H9 (cell line): ENCODE data around the gene MED13L. TPM values are rescaled to one million over a fixed set of nuclear protein-coding genes. Genes with fewer than 3 reads are reported as not detected.
A peak's percentile ranks its signal among the peaks of the same experiment; 100 is the strongest.

Source experiments
- DNase-seq: peaks from one replicate; pipeline ENCODE4 v3.0.0-alpha.2; 2017
- H2AFZ ChIP-seq: one replicate; pipeline ENCODE4 v1.6.1; 2013; ENCODE audit warnings: mild to moderate bottlenecking, low read length, control low read depth, moderate library complexity
- H2AK5ac ChIP-seq: 2 replicates; pipeline ENCODE4 v1.6.1; 2013; ENCODE audit warnings: low read length, control low read depth, mixed read lengths; ENCODE audit not compliant: insufficient read length
- H2BK120ac ChIP-seq: one replicate; pipeline ENCODE4 v1.6.1; 2013; ENCODE audit warnings: low read depth, mild to moderate bottlenecking, low read length, control low read depth, inconsistent platforms; ENCODE audit not compliant: poor library complexity, severe bottlenecking
- H2BK12ac ChIP-seq: 2 replicates; pipeline ENCODE4 v1.6.1; 2013; ENCODE audit warnings: low read length, control low read depth, mixed read lengths, low read depth; ENCODE audit not compliant: insufficient read length
- H2BK15ac ChIP-seq: 2 replicates; pipeline ENCODE4 v1.6.1; 2013; ENCODE audit warnings: low read depth, low read length, control low read depth
- H2BK20ac ChIP-seq: one replicate; pipeline ENCODE4 v1.6.1; 2013; ENCODE audit warnings: low read depth, mild to moderate bottlenecking, low read length, control low read depth, inconsistent platforms; ENCODE audit not compliant: poor library complexity, severe bottlenecking
- H2BK5ac ChIP-seq: 2 replicates; pipeline ENCODE4 v1.6.1; 2013; ENCODE audit warnings: low read length, control low read depth, mixed read lengths; ENCODE audit not compliant: insufficient read length
- H3K14ac ChIP-seq: 2 replicates; pipeline ENCODE4 v1.6.1; 2013; ENCODE audit warnings: low read length, control low read depth; ENCODE audit not compliant: insufficient read depth
- H3K18ac ChIP-seq: 2 replicates; pipeline ENCODE4 v1.6.1; 2013; ENCODE audit warnings: low read depth, mild to moderate bottlenecking, mixed read lengths, low read length, control low read depth; ENCODE audit not compliant: insufficient read length
- H3K23ac ChIP-seq: 2 replicates; pipeline ENCODE4 v1.6.1; 2013; ENCODE audit warnings: low read length, control low read depth, mixed read lengths, low read depth; ENCODE audit not compliant: insufficient read length
- H3K23me2 ChIP-seq: 2 replicates; pipeline ENCODE4 v1.6.1; 2013; ENCODE audit warnings: low read depth, mild to moderate bottlenecking, mixed read lengths, low read length, control low read depth; ENCODE audit not compliant: insufficient read length, poor library complexity, severe bottlenecking
- H3K27ac ChIP-seq: 2 replicates; pipeline ENCODE4 v1.5.1; 2013; ENCODE audit warnings: low read length, control low read depth, mixed read lengths, low read depth; ENCODE audit not compliant: insufficient read length
- H3K27me3 ChIP-seq: 2 replicates; pipeline ENCODE4 v1.6.1; 2013; ENCODE audit warnings: low read length, control low read depth, inconsistent platforms; ENCODE audit not compliant: insufficient read depth
- H3K4ac ChIP-seq: 2 replicates; pipeline ENCODE4 v1.6.1; 2013; ENCODE audit warnings: low read depth, mild to moderate bottlenecking, control low read depth, inconsistent platforms, low read length, moderate library complexity
- H3K4me1 ChIP-seq: 2 replicates; pipeline ENCODE4 v1.6.1; 2013; ENCODE audit warnings: low read length, control low read depth, inconsistent platforms; ENCODE audit not compliant: insufficient read depth
- H3K4me2 ChIP-seq: 2 replicates; pipeline ENCODE4 v1.6.1; 2013; ENCODE audit warnings: low read length, control low read depth, mixed read lengths; ENCODE audit not compliant: insufficient read length, insufficient read depth
- H3K56ac ChIP-seq: 2 replicates; pipeline ENCODE4 v1.6.1; 2013; ENCODE audit warnings: low read depth, mild to moderate bottlenecking, mixed read lengths, low read length, control low read depth; ENCODE audit not compliant: insufficient read length
- H3K79me1 ChIP-seq: 2 replicates; pipeline ENCODE4 v1.6.1; 2013; ENCODE audit warnings: low read depth, mild to moderate bottlenecking, moderate library complexity, low read length, control low read depth, inconsistent platforms; ENCODE audit not compliant: insufficient read depth, poor library complexity, severe bottlenecking
- H3K79me2 ChIP-seq: 2 replicates; pipeline ENCODE4 v1.6.1; 2013; ENCODE audit warnings: low read length, control low read depth, inconsistent platforms; ENCODE audit not compliant: insufficient read depth
- H3K9ac ChIP-seq: 2 replicates; pipeline ENCODE4 v1.6.1; 2013; ENCODE audit warnings: low read length, control low read depth, mixed read lengths; ENCODE audit not compliant: insufficient read length; ENCODE audit errors: extremely low read depth
- H3K9me3 ChIP-seq: one replicate; pipeline ENCODE4 v1.6.1; 2013; ENCODE audit warnings: low read depth, low read length, inconsistent platforms; ENCODE audit not compliant: control insufficient read depth
- H3T11ph ChIP-seq: one replicate; pipeline ENCODE4 v1.6.1; 2013; ENCODE audit warnings: mild to moderate bottlenecking, low read length, control low read depth, inconsistent platforms
- H4K20me1 ChIP-seq: one replicate; pipeline ENCODE4 v1.6.1; 2013; ENCODE audit not compliant: control insufficient read depth, insufficient read length, insufficient read depth
- H4K5ac ChIP-seq: 2 replicates; pipeline ENCODE4 v1.6.1; 2013; ENCODE audit warnings: low read depth, mild to moderate bottlenecking, mixed read lengths, low read length, control low read depth; ENCODE audit not compliant: insufficient read length
- H4K8ac ChIP-seq: replicated peaks from 2 replicates; pipeline ENCODE4 v1.6.1; 2013; ENCODE audit warnings: low read length, control low read depth, mixed read lengths, low read depth; ENCODE audit not compliant: insufficient read length
- H4K91ac ChIP-seq: 2 replicates; pipeline ENCODE4 v1.6.1; 2013; ENCODE audit warnings: low read depth, mild to moderate bottlenecking, moderate library complexity, mixed read lengths, low read length, control low read depth; ENCODE audit not compliant: insufficient read length
- H3K27ac Mint-ChIP-seq, 3 experiments: 2 replicates in 2 of 3; 3 replicates in 1 of 3; pipeline ENCODE4 v1.8.0; 2020 to 2021; ENCODE audit warnings: mixed read lengths in 3 of 3, mild to moderate bottlenecking in 1 of 3, moderate library complexity in 1 of 3
- H3K27me3 Mint-ChIP-seq: 2 replicates; pipeline ENCODE4 v1.8.0; 2021; ENCODE audit warnings: low read depth, mild to moderate bottlenecking, moderate library complexity, mixed read lengths
- H3K36me3 Mint-ChIP-seq, 3 experiments: 2 replicates in 2 of 3; 3 replicates in 1 of 3; pipeline ENCODE4 v1.8.0; 2020 to 2021; ENCODE audit warnings: low read depth in 3 of 3, mixed read lengths in 3 of 3; ENCODE audit not compliant: insufficient read depth in 1 of 3
- H3K4me1 Mint-ChIP-seq, 2 experiments: 2 replicates each; pipeline ENCODE4 v1.8.0; 2020; ENCODE audit warnings: mixed read lengths in 2 of 2
- H3K4me3 Mint-ChIP-seq, 2 experiments: 2 replicates in 1 of 2; 3 replicates in 1 of 2; pipeline ENCODE4 v1.8.0; 2020 to 2021; ENCODE audit warnings: mild to moderate bottlenecking in 2 of 2, mixed read lengths in 2 of 2, moderate library complexity in 1 of 2
- H3K9me3 Mint-ChIP-seq, 2 experiments: 2 replicates in 1 of 2; 3 replicates in 1 of 2; pipeline ENCODE4 v1.8.0; 2020; ENCODE audit warnings: mild to moderate bottlenecking in 2 of 2, mixed read lengths in 2 of 2, moderate library complexity in 1 of 2
- CTCF ChIP-seq: fragments of 200-600 bp; sonication (generic); conservative IDR thresholded peaks from 3 replicates; pipeline ENCODE4 v1.8.0; 2021; ENCODE audit warnings: antibody characterized with exemption, mild to moderate bottlenecking
- WGBS: extraction: QIAGEN DNeasy Blood & Tissue Kit; methylation state at CpG from one replicate; pipeline ENCODE4 v1.1.7; 2013; ENCODE audit warnings: missing lambda C conversion rate, low lambda C conversion rate, mixed read lengths; ENCODE audit not compliant: insufficient read length; ENCODE audit errors: extremely low coverage; 5-methylcytosine and 5-hydroxymethylcytosine counted together
- total RNA-seq: library from RNA; stranded (reverse); gene quantifications from 2 replicates; pipeline ENCODE4 v1.2.1, GENCODE V29; 2021

MED13L gene
- total RNA-seq, 1 experiment from 2014 or later, result 52.4 TPM

GRCh38 chr12:116233669-116234068 lies 43.8 kb downstream of the MED13L start:
- H3K27ac ChIP-seq, result no peak overlapping the region

More at GRCh38 chr12:116233669-116234068, 43.8 kb downstream of the MED13L start:
- Histone ChIP-seq H2BK5ac (no peak overlapping the region), H4K91ac (no peak overlapping the region), H3K23me2 (no peaks in the 10 kb centered on the region), H2BK20ac (no peak overlapping the region), H3K18ac (no peak overlapping the region), H3T11ph (no peak overlapping the region), H3K4ac (no peak overlapping the region), H2BK15ac (no peak overlapping the region), H2BK12ac (no peak overlapping the region), H3K9ac (no peak overlapping the region), H2AFZ (no peak overlapping the region), H3K4me1 (no peaks in the 10 kb centered on the region), H3K27me3 (no peaks in the 10 kb centered on the region), H4K5ac (no peak overlapping the region), H2AK5ac (no peak overlapping the region), H4K20me1 (no peaks in the 10 kb centered on the region), H3K4me2 (no peak overlapping the region), H3K79me2 (no peaks in the 10 kb centered on the region; the same call in 1 of the 2 replicates), H4K8ac (no peak overlapping the region), H3K14ac (no peak overlapping the region), H3K56ac (no peak overlapping the region), H3K9me3 (no peaks in the 10 kb centered on the region), H3K23ac (no peak overlapping the region), H3K79me1 (peaks cover 6% of the 10 kb centered on the region), H2BK120ac (no peak overlapping the region)
- no CpG with 5 or more reads among the region's 3 CpGs for WGBS
- H3K27ac Mint-ChIP-seq, result peak overlapping the region in 1 of 3 experiments; percentile 81; a peak in 1 of 7 replicates
- no peak overlapping the region for H3K4me3 Mint-ChIP-seq
- DNase-seq, result no peak
- peaks cover 0 to 8% of the 10 kb centered on the region in 2 experiments; a peak in 2 of 4 replicates for H3K4me1 Mint-ChIP-seq
- no peak for TF ChIP-seq CTCF
- no peaks in the 10 kb centered on the region for H3K9me3 Mint-ChIP-seq
- peaks cover 0 to 3% (median 0%) of the 10 kb centered on the region in 3 experiments; a peak in 1 of 7 replicates for H3K36me3 Mint-ChIP-seq
- no peaks in the 10 kb centered on the region; the same call in 1 of the 2 replicates for H3K27me3 Mint-ChIP-seq
